ENCODE results near the gene CDK4.
"Not testable (repeated sequence)": the region's sequence is repeated elsewhere in the genome, so short reads cannot be mapped to it uniquely, and the experiment has no call there.

The CDK4 gene

DNA sequence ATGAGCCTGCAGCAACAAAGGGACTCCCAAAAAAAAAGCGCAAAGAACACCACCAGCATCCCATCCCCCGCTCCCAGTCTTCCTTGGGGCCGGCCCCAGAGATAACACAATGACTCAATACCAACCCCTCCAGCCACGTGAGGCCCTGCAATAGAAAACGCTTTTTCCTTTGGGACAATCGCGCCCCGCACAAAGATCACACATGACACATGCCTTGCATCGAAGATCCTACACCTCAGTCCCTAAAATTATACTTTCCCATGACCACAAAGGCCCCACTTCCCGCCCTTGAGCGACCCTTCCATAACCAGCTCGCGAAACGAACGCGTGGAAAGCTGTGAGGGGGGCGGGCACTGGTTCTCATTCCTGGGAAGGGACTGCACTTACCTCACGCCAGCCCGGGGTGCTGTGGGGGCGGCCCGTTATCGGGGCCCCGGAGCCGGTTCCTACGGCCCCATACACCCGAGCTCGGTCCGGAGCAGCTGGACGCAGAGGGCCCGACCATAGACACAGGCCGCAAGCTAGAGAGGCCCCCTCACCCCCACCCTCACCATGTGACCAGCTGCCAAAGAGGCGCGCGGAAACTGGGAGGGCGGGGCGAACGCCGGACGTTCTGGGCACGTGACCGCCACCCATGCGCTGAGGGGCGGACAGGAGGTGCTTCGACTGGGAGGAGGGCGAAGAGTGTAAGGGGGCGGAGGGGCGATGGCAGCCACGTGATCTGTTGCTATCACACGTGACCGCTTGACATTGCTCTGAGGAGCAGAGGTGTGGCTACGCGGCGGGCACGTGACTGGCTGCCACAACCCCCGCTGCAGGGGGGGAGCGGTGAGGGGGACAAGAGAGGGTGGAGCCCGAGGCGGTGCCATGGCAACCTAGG is at the start of gene CDK4:
Gene CDK4 (minus strand): TSS at position 523 of the 880 bp plus-strand sequence. CDS start 593 bp downstream, outside the sequence.
- DNase-seq (ENCODE audit: low spot score), result peak; percentile 100

GRCh38 chr12:57800965-57801364 is 48.9 kb upstream of the CDK4 start:
- no peak for DNase-seq (ENCODE audit: low spot score)

DNA sequence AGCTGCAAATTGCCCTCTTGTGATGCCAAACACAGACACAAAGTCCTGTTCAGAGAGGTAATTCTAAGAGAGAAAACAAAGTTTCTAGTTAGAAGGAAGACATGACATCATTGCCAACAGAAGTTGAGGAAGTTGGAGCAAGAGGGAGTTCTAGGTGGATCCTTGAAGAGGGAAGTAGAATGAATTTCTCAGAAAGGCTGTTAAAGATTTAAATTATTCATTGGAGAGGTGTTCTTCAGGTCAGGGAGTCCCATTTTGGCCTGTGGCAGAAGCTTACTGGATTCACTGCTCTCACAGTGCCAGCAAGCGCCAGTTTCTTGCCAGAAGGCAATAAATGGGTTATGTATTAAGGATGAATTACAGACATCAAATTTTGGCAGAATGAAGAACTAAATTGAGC is 45.8 kb upstream of the CDK4 start:
- DNase-seq (ENCODE audit: low spot score), result no peak

DNA sequence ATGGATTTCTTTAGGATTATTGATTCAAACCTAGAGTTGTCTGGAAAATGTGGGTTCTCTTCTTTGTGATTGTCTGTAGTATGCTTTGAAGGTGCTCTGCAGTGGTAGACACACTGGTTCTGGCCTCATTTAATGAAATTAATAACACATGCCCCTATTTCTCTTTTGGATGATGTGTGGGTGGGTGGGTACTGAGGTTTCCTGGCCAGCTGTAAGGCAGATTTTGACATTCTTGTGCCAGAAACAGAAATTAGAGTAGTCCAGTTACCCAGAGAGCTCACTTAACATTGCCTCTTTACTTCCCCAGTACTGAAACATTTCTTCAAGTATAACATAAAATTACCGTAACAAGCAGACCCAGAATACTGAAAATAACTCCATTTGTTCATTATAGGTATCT is 44.9 kb upstream of the CDK4 start:
- no peak for DNase-seq (ENCODE audit: low spot score)

GRCh38 chr12:57795354-57795753 is 43.2 kb upstream of the CDK4 start:
- no peak for DNase-seq (ENCODE audit: low spot score)

DNA sequence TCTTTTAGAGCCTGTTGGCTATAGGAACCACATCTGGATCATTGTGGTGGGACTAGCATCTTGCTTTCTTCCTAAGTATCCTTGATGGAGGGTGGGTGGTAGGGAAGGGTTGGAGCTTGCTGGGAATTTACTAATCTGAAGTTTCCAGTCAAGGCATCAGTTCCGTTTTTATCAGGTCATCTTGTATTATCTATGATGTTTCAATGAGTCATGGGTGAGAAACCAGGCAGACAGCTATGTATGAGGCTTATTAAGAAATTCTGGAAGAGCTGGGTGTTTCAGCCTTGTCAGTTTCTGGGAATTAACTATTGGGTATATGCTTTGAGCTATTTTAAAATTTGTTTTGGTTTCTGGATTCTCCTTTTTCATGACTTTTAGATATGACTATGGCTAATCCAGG is 41.8 kb upstream of the CDK4 start:
- no peak for DNase-seq (ENCODE audit: low spot score)

DNA sequence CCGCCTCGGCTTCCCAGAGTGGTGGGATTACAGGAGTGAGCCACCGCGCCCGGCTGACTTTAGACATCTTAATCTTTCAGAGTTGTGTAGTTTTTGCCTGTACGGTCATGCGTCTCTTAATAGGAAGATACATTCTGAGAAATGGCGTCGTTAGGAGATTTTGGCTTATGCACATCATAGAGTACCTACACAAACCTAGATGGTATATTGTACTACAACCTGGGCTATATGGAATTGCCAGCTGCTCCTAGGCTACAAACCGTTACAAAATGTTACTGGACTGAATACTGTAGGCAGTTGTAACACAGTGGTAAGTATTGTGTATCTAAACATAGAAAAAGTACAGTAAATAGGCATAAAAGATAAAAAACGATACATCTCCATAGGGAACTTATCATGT is 31.8 kb upstream of the CDK4 start:
- DNase-seq (ENCODE audit: low spot score), result no peak

DNA sequence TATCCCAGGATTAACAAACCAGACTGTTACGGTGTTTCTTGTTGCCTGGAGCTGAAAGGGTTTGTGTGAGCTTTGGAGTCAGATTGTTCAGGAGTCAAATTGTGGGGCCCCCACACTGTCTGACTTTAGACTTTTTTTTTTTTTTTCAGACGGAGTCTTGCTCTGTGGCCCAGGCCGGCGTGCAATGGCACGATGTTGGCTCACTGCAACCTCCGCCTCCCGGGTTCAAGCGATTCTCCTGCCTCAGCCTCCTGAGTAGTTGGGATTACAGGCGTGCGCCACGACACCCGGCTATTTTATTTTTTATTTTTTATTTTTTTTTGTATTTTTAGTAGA is 31.3 kb upstream of the CDK4 start:
- no peak for DNase-seq (ENCODE audit: low spot score)

- DNase-seq (ENCODE audit: low spot score), result peak; percentile 99
Observed at GRCh38 chr12:57782608-57783465, 30.7 kb upstream of the CDK4 start, which contains the start of gene TSFM. Gene TSFM (plus strand): TSS chr12:57782787. CDS start chr12:57782802, 15 bp downstream.

GRCh38 chr12:57782243-57782607 is 30.1 kb upstream of the CDK4 start:
- DNase-seq (ENCODE audit: low spot score), result no peak

DNA sequence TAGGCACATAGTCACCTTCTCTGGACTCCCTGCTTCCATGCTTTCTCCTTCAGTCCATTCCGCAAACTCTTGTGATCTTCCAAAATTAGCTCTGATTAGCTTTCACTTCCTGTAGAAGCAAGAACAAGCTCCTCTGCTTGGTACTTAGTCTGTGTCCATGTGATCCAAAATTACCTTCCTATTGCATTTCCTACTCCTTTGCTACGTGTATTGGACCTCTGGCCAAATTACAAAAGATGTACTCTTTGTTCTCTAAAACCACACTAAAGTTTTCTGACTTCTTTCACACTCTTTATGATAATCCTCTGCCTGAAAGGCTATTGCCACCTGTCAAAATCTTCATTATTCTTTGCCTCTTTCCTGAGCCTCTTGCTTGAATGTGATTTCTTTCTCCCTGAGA is 29.7 kb upstream of the CDK4 start:
- no peak for DNase-seq (ENCODE audit: low spot score)

- DNase-seq (ENCODE audit: low spot score), result no peak
Observed at GRCh38 chr12:57781244-57781643, 29.1 kb upstream of the CDK4 start.

- DNase-seq (ENCODE audit: low spot score), result no peak
Observed at GRCh38 chr12:57780284-57780897, 28.3 kb upstream of the CDK4 start.

- DNase-seq (ENCODE audit: low spot score), result no peak
Observed at GRCh38 chr12:57779736-57780135, 27.6 kb upstream of the CDK4 start.

DNA sequence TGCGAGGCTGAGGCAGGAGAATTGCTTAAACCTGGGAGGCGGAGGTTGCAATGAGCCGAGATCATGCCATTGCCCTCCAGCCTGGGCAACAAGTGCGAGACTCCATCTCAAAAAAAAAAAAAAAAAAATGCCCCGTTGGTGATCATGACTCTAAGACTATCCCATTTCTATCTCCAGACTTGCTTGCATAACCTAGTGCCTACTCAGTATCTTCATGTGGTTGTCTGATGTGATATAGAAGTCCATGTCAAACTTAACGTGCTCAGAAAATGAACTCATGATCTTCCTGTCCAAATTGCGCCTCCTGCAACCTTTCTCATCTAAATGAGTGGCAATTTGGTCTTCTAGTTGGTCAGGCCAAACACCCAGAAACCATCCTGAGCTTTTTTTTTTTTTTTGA is 25.8 kb upstream of the CDK4 start:
- no peak for DNase-seq (ENCODE audit: low spot score)

- DNase-seq (ENCODE audit: low spot score), result no peak
Observed at GRCh38 chr12:57777367-57777766, 25.3 kb upstream of the CDK4 start.

DNA sequence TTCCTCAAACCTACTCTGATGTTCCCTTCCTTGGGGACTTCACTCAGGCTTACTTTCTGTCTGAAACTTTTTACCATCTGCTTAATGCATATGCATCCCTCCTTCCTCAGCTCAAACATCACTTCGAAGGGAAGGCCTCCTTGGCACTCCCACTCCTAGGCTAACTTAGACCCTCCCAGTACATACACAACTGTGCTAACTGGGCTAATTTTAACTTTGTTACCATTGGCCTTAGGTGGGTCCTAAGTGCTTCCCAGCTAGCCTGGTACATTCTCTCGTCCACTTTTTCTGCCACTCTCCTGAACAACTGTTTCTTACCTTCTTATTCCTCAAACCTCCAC is 24.1 kb upstream of the CDK4 start:
- DNase-seq (ENCODE audit: low spot score), result no peak

DNA sequence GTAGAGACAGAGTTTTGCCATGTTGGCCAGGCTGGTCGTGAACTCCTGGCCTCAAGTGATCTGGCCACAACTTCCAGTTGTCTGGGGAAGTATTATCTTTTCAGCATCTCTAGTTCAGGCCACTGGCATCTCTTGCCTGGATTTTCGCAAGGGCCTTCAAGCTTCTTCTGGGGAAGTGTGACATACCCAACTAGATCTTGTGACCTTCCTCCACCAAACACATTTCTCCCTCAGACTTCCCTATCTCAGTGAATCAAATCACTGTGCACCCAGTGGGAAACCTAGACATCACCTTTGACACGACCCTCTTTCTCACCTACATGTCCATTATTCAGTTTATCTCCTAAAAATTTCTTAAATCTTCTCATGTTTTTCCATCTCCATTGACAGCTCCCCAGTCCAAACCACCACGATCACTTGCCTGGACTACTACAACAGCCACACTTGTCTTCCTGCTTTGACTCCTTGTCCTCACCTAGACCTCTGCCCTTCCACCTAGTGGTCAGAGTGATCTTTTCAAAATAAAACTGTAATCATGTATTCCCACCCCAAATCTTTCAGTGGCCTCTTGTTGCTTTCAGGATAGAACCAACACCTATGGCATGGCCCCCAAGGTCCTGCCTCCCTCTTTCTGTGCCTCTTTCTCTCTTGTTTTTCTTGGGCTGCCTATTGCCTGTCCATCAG is 23.6 kb upstream of the CDK4 start:
- no peak for DNase-seq (ENCODE audit: low spot score)

DNA sequence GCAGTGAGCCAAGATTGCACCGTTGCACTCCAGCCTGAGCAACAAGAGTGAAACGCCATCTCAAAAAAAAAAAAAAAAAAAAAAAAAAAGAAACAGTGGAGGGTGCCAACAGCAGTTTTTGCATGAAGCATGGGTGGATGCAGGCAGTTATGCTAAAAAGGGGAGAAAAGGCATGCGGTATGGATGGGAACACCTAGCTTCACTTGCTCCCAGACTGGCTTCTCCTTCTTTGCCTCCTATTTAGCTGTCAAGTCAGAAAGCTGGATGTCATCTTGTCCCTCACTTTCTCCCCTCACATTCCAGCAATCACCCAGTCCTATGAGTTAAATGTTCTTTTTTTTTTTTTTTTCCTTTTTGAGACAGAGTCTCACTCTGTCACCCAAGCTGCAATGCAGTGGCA is 22.9 kb upstream of the CDK4 start:
- DNase-seq (ENCODE audit: low spot score), result no peak

- not testable (repeated sequence) for DNase-seq (ENCODE audit: low spot score)
Observed at GRCh38 chr12:57774634-57775033, 22.5 kb upstream of the CDK4 start.

DNA sequence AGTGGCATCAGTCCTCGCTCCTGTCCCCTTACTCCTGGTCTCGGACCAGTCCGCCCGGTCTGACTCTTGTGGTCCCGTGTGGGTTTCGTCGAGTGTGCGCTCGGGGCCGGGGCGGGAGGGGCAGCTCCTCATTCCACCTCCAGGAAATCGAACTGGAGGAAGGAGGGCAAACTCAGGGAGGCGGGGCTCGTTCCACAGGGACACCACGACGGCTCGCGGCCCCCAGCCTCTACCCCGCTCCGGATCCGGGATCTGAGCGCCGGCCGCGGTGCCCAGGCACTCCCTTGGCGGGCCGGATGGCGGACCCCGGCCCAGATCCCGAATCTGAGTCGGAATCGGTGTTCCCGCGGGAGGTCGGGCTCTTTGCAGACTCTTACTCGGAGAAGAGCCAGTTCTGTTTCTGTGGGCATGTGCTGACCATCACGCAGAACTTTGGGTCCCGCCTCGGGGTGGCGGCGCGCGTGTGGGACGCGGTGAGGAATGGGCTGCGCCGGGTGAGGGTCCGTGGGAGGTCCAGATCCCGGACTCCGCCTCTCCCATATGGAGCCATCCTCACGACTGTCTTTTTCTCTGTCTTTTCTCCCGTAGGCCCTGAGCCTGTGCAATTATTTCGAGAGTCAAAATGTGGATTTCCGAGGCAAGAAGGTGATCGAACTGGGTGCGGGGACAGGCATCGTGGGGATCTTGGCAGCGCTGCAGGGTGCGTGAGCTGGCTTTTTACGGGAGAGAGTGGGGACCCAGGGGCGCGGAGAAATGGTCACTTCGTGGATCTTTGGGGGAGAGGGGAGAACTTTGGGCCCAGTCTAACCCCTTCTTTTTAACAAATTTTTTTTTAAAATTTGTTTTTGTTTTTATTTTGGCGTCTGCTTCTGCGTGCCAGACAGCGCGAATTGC is 20.6 kb upstream of the CDK4 start, which contains the start of gene EEF1AKMT3:
Gene EEF1AKMT3 (plus strand): TSS at position 186 of the 894 bp plus-strand sequence. CDS start 111 bp downstream, at position 297.
- peak; percentile 83 for DNase-seq (ENCODE audit: low spot score)
